ENCODE results near the gene SLC7A10.

Gene SLC7A10

GRCh38 chr19:33225458-33225926 is at the start of gene SLC7A10:
Gene SLC7A10 (minus strand): TSS chr19:33225850. CDS start chr19:33225703, 147 bp downstream.
- DNase-seq (ENCODE audit: low spot score): no peak

GRCh38 chr19:33274663-33275558 is 49.3 kb upstream of the SLC7A10 start:
- DNase-seq (ENCODE audit: low spot score): no peak

GRCh38 chr19:33273881-33274662 is 48.4 kb upstream of the SLC7A10 start:
- no peak for DNase-seq (ENCODE audit: low spot score)

- DNase-seq (ENCODE audit: low spot score): no peak
Measured at GRCh38 chr19:33273065-33273736, 47.6 kb upstream of the SLC7A10 start.

- DNase-seq (ENCODE audit: low spot score): no peak
Measured at GRCh38 chr19:33271246-33272021, 45.8 kb upstream of the SLC7A10 start.

- DNase-seq (ENCODE audit: low spot score): no peak
Measured at GRCh38 chr19:33270769-33271168, 45.1 kb upstream of the SLC7A10 start.

GRCh38 chr19:33269016-33269415 is 43.4 kb upstream of the SLC7A10 start:
- DNase-seq (ENCODE audit: low spot score): no peak

- DNase-seq (ENCODE audit: low spot score): no peak
Measured at GRCh38 chr19:33268162-33268991, 42.7 kb upstream of the SLC7A10 start.

- DNase-seq (ENCODE audit: low spot score): no peak
Measured at GRCh38 chr19:33267706-33268105, 42.1 kb upstream of the SLC7A10 start.

GRCh38 chr19:33266974-33267484 is 41.4 kb upstream of the SLC7A10 start:
- no peak for DNase-seq (ENCODE audit: low spot score)

GRCh38 chr19:33264881-33265445 is 39.3 kb upstream of the SLC7A10 start:
- DNase-seq (ENCODE audit: low spot score): no peak

- no peak for DNase-seq (ENCODE audit: low spot score)
Measured at GRCh38 chr19:33263325-33264023, 37.8 kb upstream of the SLC7A10 start.

- no peak for DNase-seq (ENCODE audit: low spot score)
Measured at GRCh38 chr19:33261511-33262189, 36.0 kb upstream of the SLC7A10 start.

GRCh38 chr19:33260628-33261418 is 35.2 kb upstream of the SLC7A10 start:
- DNase-seq (ENCODE audit: low spot score): no peak

- DNase-seq (ENCODE audit: low spot score): no peak
Measured at GRCh38 chr19:33259539-33259938, 33.9 kb upstream of the SLC7A10 start.

- no peak for DNase-seq (ENCODE audit: low spot score)
Measured at GRCh38 chr19:33257828-33258227, 32.2 kb upstream of the SLC7A10 start.

- DNase-seq (ENCODE audit: low spot score): no peak
Measured at GRCh38 chr19:33256261-33256660, 30.6 kb upstream of the SLC7A10 start.

- no peak for DNase-seq (ENCODE audit: low spot score)
Measured at GRCh38 chr19:33255781-33256180, 30.1 kb upstream of the SLC7A10 start.
